Osteoblast (primary cell): ENCODE measurements around the gene HTT-AS. TPM values are rescaled to one million over a fixed set of nuclear protein-coding genes. Genes with fewer than 3 reads are reported as not detected.
A peak's percentile ranks its signal among the peaks of the same experiment; 100 is the strongest.
"Not testable (repeated sequence)": the region's sequence is repeated elsewhere in the genome, so short reads cannot be mapped to it uniquely, and the experiment has no call there.

ENCODE experiments used
- DNase-seq: peaks from one replicate; pipeline ENCODE4 v3.0.0; 2011; ENCODE audit warnings: low spot score, mixed read lengths; ENCODE audit not compliant: insufficient read length; ENCODE audit errors: missing footprints
- H2AFZ ChIP-seq: 2 replicates; pipeline ENCODE4 v1.6.0; 2011; ENCODE audit warnings: mild to moderate bottlenecking, low read length
- H3K27ac ChIP-seq: 2 replicates; pipeline ENCODE4 v1.5.1; 2011; ENCODE audit warnings: mild to moderate bottlenecking, low read depth, low read length, moderate library complexity
- H3K27me3 ChIP-seq: 2 replicates; pipeline ENCODE4 v1.6.0; 2012; ENCODE audit warnings: mild to moderate bottlenecking, control low read depth, inconsistent platforms, low read length, moderate library complexity; ENCODE audit not compliant: insufficient read depth
- H3K36me3 ChIP-seq: 2 replicates; pipeline ENCODE4 v1.5.1; 2011; ENCODE audit warnings: mild to moderate bottlenecking, low read length, control low read depth, moderate library complexity; ENCODE audit not compliant: insufficient read depth
- H3K4me1 ChIP-seq: 2 replicates; pipeline ENCODE4 v1.5.1; 2011; ENCODE audit warnings: mild to moderate bottlenecking, low read length, control low read depth, moderate library complexity; ENCODE audit not compliant: insufficient read depth
- H3K4me2 ChIP-seq: 2 replicates; pipeline ENCODE4 v1.6.0; 2011; ENCODE audit warnings: mild to moderate bottlenecking, low read length; ENCODE audit not compliant: insufficient read depth
- H3K4me3 ChIP-seq: fragments of 200-600 bp; sonication (generic); 3 replicates; pipeline ENCODE4 v1.5.1; 2012; ENCODE audit warnings: mild to moderate bottlenecking, low read length, inconsistent platforms; ENCODE audit not compliant: insufficient read depth
- H3K79me2 ChIP-seq: 2 replicates; pipeline ENCODE4 v1.6.0; 2012; ENCODE audit warnings: mild to moderate bottlenecking, low read length, control low read depth, inconsistent platforms; ENCODE audit not compliant: insufficient read depth
- H3K9me3 ChIP-seq: 2 replicates; pipeline ENCODE4 v1.5.1; 2011; ENCODE audit warnings: low read depth, low read length, control low read depth
- H4K20me1 ChIP-seq: 2 replicates; pipeline ENCODE4 v1.6.0; 2012; ENCODE audit warnings: mild to moderate bottlenecking, low read length, control low read depth; ENCODE audit not compliant: insufficient read depth
- total RNA-seq: library from RNA; depleted of rRNA; stranded (reverse); fragments of >200 nt; gene quantifications from 2 replicates; pipeline ENCODE4 v1.2.3, GENCODE V29; 2012
- TF ChIP-seq, protein P1 (sequence below): IDR thresholded peaks from 2 replicates; pipeline ENCODE4 v1.5.1; 2011; ENCODE audit warnings: mild to moderate bottlenecking, low read depth, low read length, moderate library complexity; ENCODE audit errors: extremely low read depth

The HTT-AS gene
- total RNA-seq, 1 donor: not detected

DNA sequence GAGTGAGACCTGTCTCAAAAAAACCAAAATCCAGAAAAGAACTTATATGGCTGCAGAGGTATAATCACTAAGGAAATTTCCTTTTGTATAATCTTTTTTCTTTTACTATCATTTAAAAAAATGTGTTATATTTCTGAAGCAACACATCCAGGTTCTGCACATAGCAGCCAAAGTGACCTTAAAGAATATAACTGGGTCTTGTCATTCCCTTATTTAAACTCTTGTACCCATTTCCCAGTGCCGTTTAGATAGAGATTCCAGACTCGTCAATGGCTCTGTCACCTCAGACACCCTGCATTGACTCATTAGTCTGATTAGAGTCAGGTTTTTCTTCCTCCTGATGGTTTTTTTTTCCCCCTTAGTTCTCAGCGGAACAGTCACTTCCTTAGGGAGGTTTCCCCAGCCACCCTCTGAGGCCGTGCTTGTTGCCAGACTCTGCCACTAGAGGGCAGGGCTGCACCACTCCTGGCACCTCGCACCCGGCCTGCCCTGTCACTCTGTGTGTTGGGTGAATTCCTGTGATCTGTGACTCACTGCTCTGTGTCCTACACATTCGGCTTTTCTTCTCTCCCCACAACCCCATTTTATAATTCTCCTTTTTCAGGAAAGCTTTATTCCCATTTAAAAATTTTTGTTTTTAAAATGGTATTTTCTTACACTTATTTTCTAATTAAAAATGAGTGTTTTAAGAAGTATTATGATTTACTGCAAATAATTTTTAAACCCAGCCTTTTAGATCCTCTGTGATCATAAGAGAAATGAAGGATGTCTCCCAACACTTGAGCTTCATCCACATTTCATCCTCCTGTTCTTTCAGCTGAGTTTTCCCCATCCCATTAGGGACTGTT is 32.2 kb upstream of the HTT-AS start:
- peak; percentile 97 for DNase-seq
- H2AFZ ChIP-seq: no peak overlapping the region
- no peaks in the 10 kb centered on the region for H4K20me1 ChIP-seq

DNA sequence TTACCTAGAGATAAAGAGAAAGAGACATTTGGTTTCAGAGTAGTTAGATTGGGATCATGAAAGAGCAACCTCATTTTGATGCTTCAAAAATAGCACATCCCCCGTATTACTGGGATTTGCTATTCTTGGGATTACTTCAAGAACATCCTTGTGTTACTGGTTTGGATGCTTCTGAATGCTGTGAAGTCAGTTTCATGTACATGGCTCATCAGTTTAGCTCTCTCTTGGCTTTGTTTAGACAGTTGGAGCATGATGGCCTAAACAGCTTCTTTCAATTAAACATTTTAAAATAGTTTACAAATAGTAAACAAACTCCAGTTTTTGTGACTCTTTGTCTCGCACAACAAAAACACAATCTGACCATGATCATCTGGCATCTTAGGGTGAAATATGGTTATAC is 24.0 kb upstream of the HTT-AS start:
- no peaks in the 10 kb centered on the region for H3K27me3 ChIP-seq
- no peaks in the 10 kb centered on the region for H3K9me3 ChIP-seq
- peaks cover 29% of the 10 kb centered on the region for H3K36me3 ChIP-seq
- no peak overlapping the region for H2AFZ ChIP-seq
- H3K4me1 ChIP-seq: no peaks in the 10 kb centered on the region
- no peak overlapping the region for H3K4me3 ChIP-seq
- H4K20me1 ChIP-seq: peaks cover 9% of the 10 kb centered on the region
- no peak overlapping the region for H3K27ac ChIP-seq
- TF ChIP-seq, protein P1, sequence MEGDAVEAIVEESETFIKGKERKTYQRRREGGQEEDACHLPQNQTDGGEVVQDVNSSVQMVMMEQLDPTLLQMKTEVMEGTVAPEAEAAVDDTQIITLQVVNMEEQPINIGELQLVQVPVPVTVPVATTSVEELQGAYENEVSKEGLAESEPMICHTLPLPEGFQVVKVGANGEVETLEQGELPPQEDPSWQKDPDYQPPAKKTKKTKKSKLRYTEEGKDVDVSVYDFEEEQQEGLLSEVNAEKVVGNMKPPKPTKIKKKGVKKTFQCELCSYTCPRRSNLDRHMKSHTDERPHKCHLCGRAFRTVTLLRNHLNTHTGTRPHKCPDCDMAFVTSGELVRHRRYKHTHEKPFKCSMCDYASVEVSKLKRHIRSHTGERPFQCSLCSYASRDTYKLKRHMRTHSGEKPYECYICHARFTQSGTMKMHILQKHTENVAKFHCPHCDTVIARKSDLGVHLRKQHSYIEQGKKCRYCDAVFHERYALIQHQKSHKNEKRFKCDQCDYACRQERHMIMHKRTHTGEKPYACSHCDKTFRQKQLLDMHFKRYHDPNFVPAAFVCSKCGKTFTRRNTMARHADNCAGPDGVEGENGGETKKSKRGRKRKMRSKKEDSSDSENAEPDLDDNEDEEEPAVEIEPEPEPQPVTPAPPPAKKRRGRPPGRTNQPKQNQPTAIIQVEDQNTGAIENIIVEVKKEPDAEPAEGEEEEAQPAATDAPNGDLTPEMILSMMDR: no peak
- peaks cover 41% of the 10 kb centered on the region for H3K79me2 ChIP-seq
- no peak overlapping the region for H3K4me2 ChIP-seq
- no peak for DNase-seq

More for the DNA sequence above, 32.2 kb upstream of the HTT-AS start:
- Histone ChIP-seq H3K4me3 (no peak overlapping the region), H3K27me3 (no peaks in the 10 kb centered on the region), H3K4me2 (peak overlapping the region; percentile 0), H3K4me1 (peaks cover 27% of the 10 kb centered on the region), H3K27ac (peak overlapping the region; percentile 96), H3K36me3 (peaks cover 35% of the 10 kb centered on the region), H3K9me3 (no peaks in the 10 kb centered on the region), H3K79me2 (peaks cover 24% of the 10 kb centered on the region)
- TF ChIP-seq, protein P1: peak; percentile 100

DNA sequence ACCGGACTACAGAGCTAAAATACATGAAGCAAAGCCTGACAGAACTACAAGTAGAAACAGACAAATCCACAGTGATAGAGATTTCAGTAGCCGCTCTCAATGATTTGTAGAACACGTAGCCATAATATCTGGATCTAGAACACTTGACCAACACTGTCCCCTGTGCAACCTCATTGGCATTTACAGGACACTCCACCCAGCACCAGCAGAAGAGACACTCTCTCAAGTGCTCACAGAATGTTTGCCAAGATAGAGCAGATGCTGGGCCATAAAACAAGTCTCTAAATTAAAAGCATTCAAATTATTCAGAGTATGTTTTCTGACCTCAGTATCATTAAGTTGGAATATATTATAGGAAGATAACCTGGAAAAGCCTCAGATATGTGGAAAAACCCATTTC is 21.9 kb upstream of the HTT-AS start:
- Histone ChIP-seq H3K27me3 (no peaks in the 10 kb centered on the region), H4K20me1 (peaks cover 9% of the 10 kb centered on the region), H3K36me3 (peaks cover 19% of the 10 kb centered on the region), H3K4me1 (no peaks in the 10 kb centered on the region), H2AFZ (no peak overlapping the region), H3K79me2 (peaks cover 34% of the 10 kb centered on the region), H3K4me2 (no peak overlapping the region), H3K4me3 (no peak overlapping the region), H3K9me3 (no peaks in the 10 kb centered on the region), H3K27ac (no peak overlapping the region)
- TF ChIP-seq, protein P1: no peak
- DNase-seq: no peak

DNA sequence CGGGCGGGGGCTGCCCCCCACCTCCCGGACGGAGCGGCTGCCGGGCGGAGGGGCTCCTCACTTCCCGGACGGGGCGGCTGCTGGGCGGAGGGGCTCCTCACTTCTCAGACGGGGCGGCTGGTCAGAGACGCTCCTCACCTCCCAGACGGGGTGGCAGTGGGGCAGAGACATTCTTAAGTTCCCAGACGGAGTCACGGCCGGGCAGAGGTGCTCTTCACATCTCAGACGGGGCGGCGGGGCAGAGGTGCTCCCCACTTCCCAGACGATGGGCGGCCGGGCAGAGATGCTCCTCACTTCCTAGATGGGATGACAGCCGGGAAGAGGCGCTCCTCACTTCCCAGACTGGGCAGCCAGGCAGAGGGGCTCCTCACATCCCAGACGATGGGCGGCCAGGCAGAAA is 20.4 kb upstream of the HTT-AS start:
- not testable (repeated sequence) for H4K20me1 ChIP-seq, H3K4me1 ChIP-seq, H3K9me3 ChIP-seq, H3K27ac ChIP-seq, H2AFZ ChIP-seq, H3K4me2 ChIP-seq, H3K27me3 ChIP-seq, DNase-seq, H3K4me3 ChIP-seq
- peaks cover 16% of the 10 kb centered on the region for H3K36me3 ChIP-seq
- peaks cover 26% of the 10 kb centered on the region for H3K79me2 ChIP-seq
